LNCAP (cell line): ENCODE data around the gene KMT5C.

Experiments
- CTCF ChIP-seq: fragments of 450-650 bp; IDR thresholded peaks from 2 replicates; pipeline ENCODE4 v1.5.1; 2017; ENCODE audit warnings: mild to moderate bottlenecking

KMT5C gene

GRCh38 chr19:55345818-55346724 lies 6.4 kb downstream of the KMT5C start:
- TF ChIP-seq CTCF, result no peak

GRCh38 chr19:55346725-55347441 lies 7.2 kb downstream of the KMT5C start:
- no peak for TF ChIP-seq CTCF

GRCh38 chr19:55347442-55348009 lies 7.8 kb downstream of the KMT5C start:
- TF ChIP-seq CTCF, result no peak

- TF ChIP-seq CTCF, result no peak
These were observed 8.8 kb downstream of the KMT5C start for GRCh38 chr19:55348317-55349034.

- TF ChIP-seq CTCF, result no peak
These were observed 11.1 kb downstream of the KMT5C start for GRCh38 chr19:55350620-55351315.

GRCh38 chr19:55352040-55352439 lies 12.4 kb downstream of the KMT5C start:
- no peak for TF ChIP-seq CTCF
